K562 (cell line): ENCODE measurements around the gene CUX1. TPM values are rescaled to one million over a fixed set of nuclear protein-coding genes. Genes with fewer than 3 reads are reported as not detected.

Experiments
- ATAC-seq: fragments of 200-7000 bp; cut with Tn5 transposase; 3 replicates; pipeline ENCODE4 v1.9.1; 2020; ENCODE audit warnings: moderate library complexity
- BruUV-seq: library from RNA; stranded (reverse); fragments of 400-500 nt; replicated peaks from 2 replicates; lab custom pipeline; 2021; lab: Mats Ljungman, UMichigan
- CTCF ChIA-PET: fragments of 300-600 bp; formaldehyde crosslinking; extraction: SDS; loops from one replicate; lab custom pipeline; 2021; ENCODE audit warnings: low intra/inter-chr PET ratio; lab: Yijun Ruan, JAX
- POLR2A ChIA-PET: fragments of 300-600, 350-650 bp; sonication (Branson Sonifier 250); formaldehyde crosslinking; extraction: SDS; loops from one replicate; lab custom pipeline; 2021; ENCODE audit warnings: antibody characterized with exemption, inconsistent platforms; lab: Yijun Ruan, JAX
- DNase-seq, 4 experiments: peaks; one replicate each; pipeline versions ENCODE4 v3.0.0 to v3.0.0-alpha.2; 2011 to 2018; ENCODE audit warnings: low spot score in 3 of 4, mixed read lengths in 3 of 4; ENCODE audit errors: extremely low read depth in 1 of 4
- FAIRE-seq: peaks from 2 replicates; lab custom pipeline; 2011; peaks lifted over from hg19 to GRCh38; lab: Jason Lieb, UNC
- H2AFZ ChIP-seq: 2 replicates; pipeline ENCODE4 v1.6.0; 2011; ENCODE audit warnings: low read depth, low read length, control low read depth, inconsistent platforms
- H3K27ac ChIP-seq: fragments of 200-600 bp; 3 replicates; pipeline ENCODE4 v1.8.0; 2011; ENCODE audit warnings: low read depth, mild to moderate bottlenecking, control low read depth, inconsistent platforms, low read length, moderate library complexity, mixed read lengths; ENCODE audit errors: extremely low read depth
- H3K27me3 ChIP-seq, 2 experiments: fragments of 300-600 bp in 1 of 2; 2 replicates in 1 of 2; 3 replicates in 1 of 2; pipeline versions ENCODE4 v1.6.0 to v1.8.0; 2011; ENCODE audit warnings: inconsistent platforms in 2 of 2, low read length in 2 of 2, mild to moderate bottlenecking in 1 of 2, mixed read lengths in 1 of 2, moderate library complexity in 1 of 2; ENCODE audit not compliant: control insufficient read depth in 2 of 2, insufficient read depth in 2 of 2
- H3K36me3 ChIP-seq: fragments of 300-600 bp; 3 replicates; pipeline ENCODE4 v1.8.0; 2011; ENCODE audit warnings: mild to moderate bottlenecking, low read length, inconsistent platforms; ENCODE audit not compliant: control insufficient read depth, insufficient read depth
- H3K4me1 ChIP-seq, 2 experiments: fragments of 200-600 bp in 1 of 2; replicated peaks in 1 of 2; 2 replicates in 1 of 2; 3 replicates in 1 of 2; pipeline versions ENCODE4 v1.5.1 to v1.8.0; 2011; ENCODE audit warnings: inconsistent platforms in 2 of 2, low read length in 2 of 2, mild to moderate bottlenecking in 1 of 2, mixed read lengths in 1 of 2, moderate library complexity in 1 of 2; ENCODE audit not compliant: control insufficient read depth in 2 of 2, insufficient read depth in 2 of 2
- H3K4me2 ChIP-seq: 2 replicates; pipeline ENCODE4 v1.6.1; 2011; ENCODE audit warnings: low read length, control low read depth, inconsistent platforms, mixed read lengths; ENCODE audit not compliant: insufficient read depth
- H3K4me3 ChIP-seq: fragments of 200-600 bp; sonication (generic), shearing (Covaris generic); 2 replicates; pipeline ENCODE4 v1.5.1; 2016; ENCODE audit warnings: control low read depth, inconsistent platforms
- H3K79me2 ChIP-seq: fragments of 200-600 bp; 3 replicates; pipeline ENCODE4 v1.8.0; 2011; ENCODE audit warnings: low read length, inconsistent platforms; ENCODE audit not compliant: control insufficient read depth, insufficient read depth
- H3K9ac ChIP-seq, 2 experiments: 2 replicates each; pipeline versions ENCODE4 v1.6.0 to v1.6.1; 2011; ENCODE audit warnings: low read depth in 2 of 2, low read length in 2 of 2, control low read depth in 1 of 2, inconsistent platforms in 1 of 2, mild to moderate bottlenecking in 1 of 2, mixed read lengths in 1 of 2; ENCODE audit not compliant: insufficient read depth in 1 of 2
- H3K9me1 ChIP-seq: one replicate; pipeline ENCODE4 v1.6.0; 2011; ENCODE audit warnings: inconsistent platforms, mild to moderate bottlenecking, low read length, moderate library complexity; ENCODE audit not compliant: control insufficient read depth, insufficient read depth
- H3K9me3 ChIP-seq: replicated peaks from 2 replicates; pipeline ENCODE4 v1.5.1; 2011; ENCODE audit warnings: low read depth, low read length, inconsistent platforms; ENCODE audit not compliant: control insufficient read depth, insufficient read depth
- H4K20me1 ChIP-seq: replicated peaks from 2 replicates; pipeline ENCODE4 v1.6.1; 2011; ENCODE audit warnings: low read length, inconsistent platforms, mixed read lengths; ENCODE audit not compliant: control insufficient read depth, insufficient read depth
- CCAR2 ChIP-seq: fragments of 200-400 bp; formaldehyde crosslinking; IDR thresholded peaks from 2 replicates; pipeline ENCODE4 v1.6.1; 2017; ENCODE audit warnings: mild to moderate bottlenecking, low read depth, low read length
- CTBP1 ChIP-seq: fragments of 450-650 bp; IDR thresholded peaks from 2 replicates; pipeline ENCODE4 v1.6.1; 2016; ENCODE audit warnings: borderline replicate concordance
- DIDO1 ChIP-seq: fragments of 450-650 bp; IDR thresholded peaks from 2 replicates; pipeline ENCODE4 v1.6.1; 2016; ENCODE audit warnings: low read depth, missing biosample characterization, missing genetic modification characterization
- ERF ChIP-seq: fragments of 450-650 bp; formaldehyde crosslinking; IDR thresholded peaks from 2 replicates; pipeline ENCODE4 v1.4.0; 2020; ENCODE audit warnings: mild to moderate bottlenecking, mixed read lengths
- GTF2F1 ChIP-seq: IDR thresholded peaks from 2 replicates; pipeline ENCODE4 v1.6.1; 2011; ENCODE audit warnings: low read depth, low read length, improper control_type of control experiment
- RB1 ChIP-seq: fragments of 450-650 bp; IDR thresholded peaks from 2 replicates; pipeline ENCODE4 v1.6.1; 2017; ENCODE audit warnings: low read depth, mild to moderate bottlenecking
- SIN3B ChIP-seq: fragments of 450-650 bp; IDR thresholded peaks from 2 replicates; pipeline ENCODE4 v1.6.1; 2017; ENCODE audit warnings: low read depth, mild to moderate bottlenecking, moderate library complexity
- SUPT5H ChIP-seq: fragments of 450-650 bp; IDR thresholded peaks from 2 replicates; pipeline ENCODE4 v1.6.1; 2016
- ZNF12 ChIP-seq: sonication (generic); formaldehyde crosslinking; IDR thresholded peaks from 2 replicates; pipeline ENCODE4 v1.4.0; 2020; ENCODE audit warnings: mild to moderate bottlenecking, missing genetic modification reagents
- ZNF347 ChIP-seq: fragments of 450-650 bp; formaldehyde crosslinking; IDR thresholded peaks from 2 replicates; pipeline ENCODE4 v1.4.0; 2020; ENCODE audit warnings: low read depth, mild to moderate bottlenecking, moderate library complexity
- WGBS: fragments of 100-300 bp; shearing (Covaris generic); methylation state at CpG from one replicate; pipeline ENCODE4 v1.1.6; 2016; ENCODE audit warnings: low coverage, mixed read lengths; ENCODE audit not compliant: insufficient coverage; ENCODE audit errors: missing lambda C conversion rate; 5-methylcytosine and 5-hydroxymethylcytosine counted together
- in situ Hi-C: fragments of 300-500 bp; cut with MboI; formaldehyde crosslinking; loops from 4 replicates; pipeline ENCODE4 v1.15.0; 2018; ENCODE audit warnings: inconsistent platforms, mixed read lengths
- intact Hi-C: fragments of 100-400 bp; cut with micrococcal nuclease; formaldehyde crosslinking; loops from 2 replicates; pipeline ENCODE4 v1.14.2; 2022
- polyA plus RNA-seq, 8 experiments: library from polyadenylated mRNA; depleted of rRNA in 4 of 8; stranded (reverse) in 5 of 8; unstranded in 3 of 8; fragments of >200 nt; fragmentation: Nextera tagmentation in 2 of 8; fragmentation: Illumina TruSeq in 1 of 8; extraction: Ambion mirVana in 2 of 8; extraction: Trizol in 1 of 8; gene quantifications; 2 replicates each; pipeline versions ENCODE4 v1.2.1 to v1.2.3, GENCODE V29; 2011 to 2014; ENCODE audit warnings: inconsistent platforms in 1 of 8, missing spikeins in 1 of 8
- total RNA-seq, 7 experiments: library from RNA; depleted of rRNA in 6 of 7; stranded (reverse); fragments of >200 nt in 6 of 7; fragmentation: Illumina TruSeq in 2 of 7; extraction: Trizol in 2 of 7; gene quantifications; 2 replicates each; pipeline versions ENCODE4 v1.2.1 to v1.2.3, GENCODE V29; 2011 to 2021; ENCODE audit warnings: low replicate concordance in 1 of 7
- TF ChIP-seq, protein P1 (sequence below): fragments of 450-650 bp; IDR thresholded peaks from 2 replicates; pipeline ENCODE4 v1.6.1; 2016; ENCODE audit warnings: missing biosample characterization, missing genetic modification characterization
- TF ChIP-seq, protein P2 (sequence below): fragments of 450-650 bp; IDR thresholded peaks from 2 replicates; pipeline ENCODE4 v1.6.1; 2016; ENCODE audit warnings: low read depth

CUX1 gene
- total and polyA plus RNA-seq, 9 of the 15 experiments (the other 6 are each of a cell fraction or from before 2014, with no cell fraction given), result 3.6 to 55.3 (median 25.2) TPM

DNA sequence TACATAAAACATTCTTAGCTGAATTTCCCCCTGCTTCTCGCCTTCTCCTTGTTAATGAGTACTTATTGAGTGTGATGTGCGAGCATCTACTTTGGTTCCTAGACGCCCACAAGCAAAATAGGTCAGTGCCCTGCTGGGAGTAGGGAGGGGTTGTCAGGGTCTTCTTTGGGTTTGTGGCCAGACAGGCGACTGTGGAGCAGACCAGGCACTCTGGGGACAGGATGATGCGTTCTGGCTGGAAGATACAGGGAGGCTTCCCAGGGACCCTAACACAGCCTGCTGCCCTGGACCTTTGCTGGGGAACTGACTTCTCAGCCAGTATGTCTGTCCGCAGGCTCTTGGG, 227.2 kb downstream of the CUX1 start:
- H2AFZ ChIP-seq, result no peak overlapping the region
- H3K9ac ChIP-seq, result peak overlapping the region in 1 of 2 experiments; percentile 38; a peak in 1 of 4 replicates
- H3K9me1 ChIP-seq, result no peaks in the 10 kb centered on the region
- DNase-seq, result no peak
- ChIA-PET CTCF (no interaction called here), POLR2A (no interaction called here)
- H3K36me3 ChIP-seq, result no peaks in the 10 kb centered on the region
- no peak overlapping the region for H3K4me3 ChIP-seq
- no peaks in the 10 kb centered on the region for H3K9me3 ChIP-seq
- H3K27ac ChIP-seq, result no peak overlapping the region
- FAIRE-seq, result no peak
- H4K20me1 ChIP-seq, result peaks cover 7% of the 10 kb centered on the region
- WGBS, result 87% methylated on average over 6 of the region's 6 CpGs
- TF ChIP-seq DIDO1 (tag) (no peak), ERF (CRISPR knock-in tag) (no peak), SUPT5H (no peak), CTBP1 (no peak), ZNF12 (CRISPR knock-in tag) (no peak), RB1 (no peak), SIN3B (no peak), CCAR2 (no peak), ZNF347 (no peak), GTF2F1 (no peak)
- TF ChIP-seq, protein P1, sequence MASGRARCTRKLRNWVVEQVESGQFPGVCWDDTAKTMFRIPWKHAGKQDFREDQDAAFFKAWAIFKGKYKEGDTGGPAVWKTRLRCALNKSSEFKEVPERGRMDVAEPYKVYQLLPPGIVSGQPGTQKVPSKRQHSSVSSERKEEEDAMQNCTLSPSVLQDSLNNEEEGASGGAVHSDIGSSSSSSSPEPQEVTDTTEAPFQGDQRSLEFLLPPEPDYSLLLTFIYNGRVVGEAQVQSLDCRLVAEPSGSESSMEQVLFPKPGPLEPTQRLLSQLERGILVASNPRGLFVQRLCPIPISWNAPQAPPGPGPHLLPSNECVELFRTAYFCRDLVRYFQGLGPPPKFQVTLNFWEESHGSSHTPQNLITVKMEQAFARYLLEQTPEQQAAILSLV (tag), result no peak
- TF ChIP-seq, protein P2, sequence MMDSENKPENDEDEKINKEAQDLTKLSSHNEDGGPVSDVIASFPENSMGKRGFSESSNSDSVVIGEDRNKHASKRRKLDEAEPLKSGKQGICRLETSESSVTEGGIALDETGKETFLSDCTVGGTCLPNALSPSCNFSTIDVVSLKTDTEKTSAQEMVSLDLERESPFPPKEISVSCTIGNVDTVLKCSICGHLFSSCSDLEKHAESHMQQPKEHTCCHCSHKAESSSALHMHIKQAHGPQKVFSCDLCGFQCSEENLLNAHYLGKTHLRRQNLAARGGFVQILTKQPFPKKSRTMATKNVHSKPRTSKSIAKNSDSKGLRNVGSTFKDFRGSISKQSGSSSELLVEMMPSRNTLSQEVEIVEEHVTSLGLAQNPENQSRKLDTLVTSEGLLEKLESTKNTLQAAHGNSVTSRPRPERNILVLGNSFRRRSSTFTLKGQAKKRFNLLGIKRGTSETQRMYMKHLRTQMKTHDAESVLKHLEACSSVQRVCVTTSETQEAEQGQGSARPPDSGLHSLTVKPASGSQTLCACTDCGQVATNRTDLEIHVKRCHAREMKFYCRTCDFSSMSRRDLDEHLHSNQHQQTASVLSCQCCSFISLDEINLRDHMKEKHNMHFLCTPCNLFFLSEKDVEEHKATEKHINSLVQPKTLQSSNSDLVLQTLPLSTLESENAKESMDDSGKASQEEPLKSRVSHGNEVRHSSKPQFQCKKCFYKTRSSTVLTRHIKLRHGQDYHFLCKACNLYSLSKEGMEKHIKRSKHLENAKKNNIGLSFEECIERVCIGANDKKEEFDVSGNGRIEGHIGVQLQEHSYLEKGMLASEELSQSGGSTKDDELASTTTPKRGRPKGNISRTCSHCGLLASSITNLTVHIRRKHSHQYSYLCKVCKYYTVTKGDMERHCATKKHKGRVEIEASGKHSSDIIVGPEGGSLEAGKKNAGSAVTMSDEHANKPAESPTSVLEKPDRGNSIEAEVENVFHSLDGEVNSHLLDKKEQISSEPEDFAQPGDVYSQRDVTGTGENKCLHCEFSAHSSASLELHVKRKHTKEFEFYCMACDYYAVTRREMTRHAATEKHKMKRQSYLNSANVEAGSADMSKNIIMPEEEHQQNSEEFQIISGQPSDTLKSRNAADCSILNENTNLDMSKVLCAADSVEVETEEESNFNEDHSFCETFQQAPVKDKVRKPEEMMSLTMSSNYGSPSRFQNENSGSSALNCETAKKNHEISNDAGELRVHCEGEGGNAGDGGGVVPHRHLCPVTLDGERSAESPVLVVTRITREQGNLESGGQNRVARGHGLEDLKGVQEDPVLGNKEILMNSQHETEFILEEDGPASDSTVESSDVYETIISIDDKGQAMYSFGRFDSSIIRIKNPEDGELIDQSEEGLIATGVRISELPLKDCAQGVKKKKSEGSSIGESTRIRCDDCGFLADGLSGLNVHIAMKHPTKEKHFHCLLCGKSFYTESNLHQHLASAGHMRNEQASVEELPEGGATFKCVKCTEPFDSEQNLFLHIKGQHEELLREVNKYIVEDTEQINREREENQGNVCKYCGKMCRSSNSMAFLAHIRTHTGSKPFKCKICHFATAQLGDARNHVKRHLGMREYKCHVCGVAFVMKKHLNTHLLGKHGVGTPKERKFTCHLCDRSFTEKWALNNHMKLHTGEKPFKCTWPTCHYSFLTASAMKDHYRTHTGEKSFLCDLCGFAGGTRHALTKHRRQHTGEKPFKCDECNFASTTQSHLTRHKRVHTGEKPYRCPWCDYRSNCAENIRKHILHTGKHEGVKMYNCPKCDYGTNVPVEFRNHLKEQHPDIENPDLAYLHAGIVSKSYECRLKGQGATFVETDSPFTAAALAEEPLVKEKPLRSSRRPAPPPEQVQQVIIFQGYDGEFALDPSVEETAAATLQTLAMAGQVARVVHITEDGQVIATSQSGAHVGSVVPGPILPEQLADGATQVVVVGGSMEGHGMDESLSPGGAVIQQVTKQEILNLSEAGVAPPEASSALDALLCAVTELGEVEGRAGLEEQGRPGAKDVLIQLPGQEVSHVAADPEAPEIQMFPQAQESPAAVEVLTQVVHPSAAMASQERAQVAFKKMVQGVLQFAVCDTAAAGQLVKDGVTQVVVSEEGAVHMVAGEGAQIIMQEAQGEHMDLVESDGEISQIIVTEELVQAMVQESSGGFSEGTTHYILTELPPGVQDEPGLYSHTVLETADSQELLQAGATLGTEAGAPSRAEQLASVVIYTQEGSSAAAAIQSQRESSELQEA, result no peak
- intact Hi-C loops, result no loop called here
- no peak for ATAC-seq
- in situ Hi-C loops, result no loop called here
- no peaks in the 10 kb centered on the region for H3K79me2 ChIP-seq
- BruUV-seq, result no TSS peak
- H3K4me2 ChIP-seq, result no peak overlapping the region
- H3K27me3 ChIP-seq, result no peaks in the 10 kb centered on the region
- peaks cover 0 to 4% of the 10 kb centered on the region in 2 experiments; a peak in 2 of 5 replicates for H3K4me1 ChIP-seq
